GM19025 (cell line): ENCODE data around the gene CAMTA1.

Experiments
- ATAC-seq: cut with Tn5 transposase; IDR thresholded peaks from one replicate; pipeline ENCODE4 v1.9.1; 2021; ENCODE audit warnings: mild to moderate bottlenecking, low read depth, moderate library complexity; ENCODE audit not compliant: unreplicated experiment

CAMTA1 gene

DNA sequence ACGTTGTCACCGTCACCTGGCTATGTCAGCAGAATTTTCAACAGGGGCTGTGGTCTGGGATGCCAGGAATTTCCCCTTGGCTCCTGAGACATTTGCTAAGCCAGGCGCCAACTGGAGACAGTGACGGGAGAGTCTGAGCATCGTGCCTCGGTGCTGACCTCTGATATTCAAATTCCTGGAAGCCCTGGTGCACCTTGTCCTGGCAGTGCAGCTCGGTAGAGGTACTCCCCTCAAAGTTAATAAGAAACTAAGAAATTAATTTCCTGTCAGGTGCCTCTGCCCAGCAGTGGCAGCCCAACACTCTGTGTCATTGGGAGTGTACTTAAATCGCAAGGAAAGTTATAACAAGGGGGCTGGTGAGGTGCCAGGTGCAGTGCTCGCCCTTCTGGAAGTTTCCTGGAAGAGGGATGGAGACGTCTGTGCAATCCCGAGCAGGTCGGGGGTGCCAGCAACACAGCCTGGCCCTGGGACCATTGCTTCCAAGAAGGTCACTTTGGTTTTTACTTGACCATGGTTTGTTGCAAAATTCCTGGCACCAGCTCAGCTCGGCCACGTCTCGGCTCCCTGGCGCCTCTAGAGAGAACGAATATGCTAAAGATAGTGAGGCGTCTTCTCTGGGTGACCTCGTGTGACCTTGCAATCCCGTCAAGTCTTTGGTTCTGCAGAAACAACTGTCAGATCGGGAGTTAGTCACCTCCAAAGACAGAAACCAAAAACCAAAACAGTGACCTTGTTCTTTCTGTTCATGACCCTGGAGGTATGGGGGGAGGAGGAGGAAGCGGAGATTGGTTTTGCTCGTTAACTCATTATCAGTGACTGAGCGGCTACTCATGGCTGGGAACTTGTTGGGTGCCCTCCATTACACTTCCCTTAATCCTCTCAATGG, 836.3 kb downstream of the CAMTA1 start:
- ATAC-seq = no peak

DNA sequence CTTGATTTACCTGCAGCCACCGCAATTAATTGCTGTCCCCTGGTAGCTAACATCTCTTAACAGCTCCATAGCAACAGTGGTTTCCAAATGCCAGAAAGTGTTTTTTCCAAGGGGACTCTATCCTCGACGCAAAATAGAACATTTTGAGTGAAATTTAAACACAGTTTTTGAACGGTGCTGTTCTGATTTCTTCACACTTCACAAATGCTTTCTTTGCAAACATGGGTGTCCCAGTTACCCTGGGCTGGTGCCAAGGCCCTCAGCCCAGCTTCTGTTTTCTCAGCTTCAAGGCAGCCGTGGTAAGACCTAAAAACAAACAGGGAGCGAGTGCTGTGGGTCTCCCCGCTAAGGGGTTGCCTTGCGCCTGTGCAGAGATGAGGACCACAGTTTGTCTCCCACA, 838.6 kb downstream of the CAMTA1 start:
- ATAC-seq = no peak

DNA sequence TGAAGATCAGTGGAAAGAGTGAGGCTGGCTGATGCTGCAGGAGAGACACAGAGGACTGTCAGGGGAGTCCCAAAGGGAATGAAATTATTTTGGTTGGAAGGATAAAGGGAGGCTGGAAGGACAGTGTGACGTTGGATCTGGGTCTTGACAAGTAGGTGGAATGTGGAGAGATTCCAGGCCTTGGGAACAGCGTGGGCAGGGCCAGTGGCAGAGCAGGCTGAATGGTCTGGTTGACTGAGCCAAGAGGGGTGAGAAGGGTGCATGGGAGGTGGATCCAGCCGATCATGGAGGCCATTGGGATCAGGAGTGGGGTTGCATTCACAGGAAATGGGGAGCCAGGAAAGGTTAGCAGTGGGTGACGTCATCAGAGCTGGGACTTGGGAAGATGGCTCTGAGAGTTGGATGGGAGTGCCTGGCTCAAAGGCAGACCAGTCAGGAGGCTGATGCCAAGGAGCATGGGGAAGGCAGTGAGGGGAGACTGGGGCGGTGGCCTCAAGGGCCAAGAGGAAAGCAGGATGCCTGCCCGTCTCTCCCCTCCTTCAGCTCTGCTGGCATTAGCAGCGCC, 839.6 kb downstream of the CAMTA1 start:
- no peak for ATAC-seq

DNA sequence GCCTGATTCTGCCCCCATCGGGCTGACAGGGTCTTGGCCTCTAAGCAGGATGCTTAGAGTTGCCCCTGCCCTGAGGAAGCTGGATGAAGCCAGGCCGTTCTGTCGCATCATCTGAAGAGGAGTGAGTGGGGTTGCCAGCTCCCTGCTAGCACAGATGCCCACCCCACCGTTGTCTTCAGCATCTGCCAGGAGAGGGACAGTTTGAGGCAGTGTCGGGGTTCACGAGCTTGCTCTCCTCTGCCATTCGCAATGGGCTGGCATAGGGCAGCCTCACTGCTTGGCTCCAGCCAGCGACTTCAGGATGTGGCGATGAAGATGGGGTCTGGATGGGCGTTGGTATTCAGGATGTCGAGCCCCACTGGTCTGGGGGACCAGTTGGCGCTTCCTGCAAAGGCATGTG, 840.1 kb downstream of the CAMTA1 start:
- no peak for ATAC-seq

DNA sequence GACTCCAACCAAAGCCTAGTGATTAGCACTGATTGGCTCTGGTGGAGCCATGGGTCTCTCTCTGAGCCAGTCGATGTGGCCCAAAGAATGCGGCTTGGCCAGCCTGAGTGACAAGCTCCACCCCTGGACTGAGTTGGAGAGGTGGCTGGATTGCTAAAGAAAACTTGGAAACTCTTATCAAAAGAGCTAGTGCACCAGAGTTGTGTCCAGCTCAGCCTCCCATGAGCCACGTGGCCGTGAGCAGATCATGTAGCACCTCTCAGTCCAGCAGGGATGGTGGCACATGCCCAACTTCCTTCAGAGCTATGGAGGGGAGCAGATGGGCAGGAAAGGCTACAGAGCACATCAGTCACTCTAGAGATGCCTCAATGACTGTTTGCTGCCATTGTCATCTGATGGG, 843.0 kb downstream of the CAMTA1 start:
- no peak for ATAC-seq

DNA sequence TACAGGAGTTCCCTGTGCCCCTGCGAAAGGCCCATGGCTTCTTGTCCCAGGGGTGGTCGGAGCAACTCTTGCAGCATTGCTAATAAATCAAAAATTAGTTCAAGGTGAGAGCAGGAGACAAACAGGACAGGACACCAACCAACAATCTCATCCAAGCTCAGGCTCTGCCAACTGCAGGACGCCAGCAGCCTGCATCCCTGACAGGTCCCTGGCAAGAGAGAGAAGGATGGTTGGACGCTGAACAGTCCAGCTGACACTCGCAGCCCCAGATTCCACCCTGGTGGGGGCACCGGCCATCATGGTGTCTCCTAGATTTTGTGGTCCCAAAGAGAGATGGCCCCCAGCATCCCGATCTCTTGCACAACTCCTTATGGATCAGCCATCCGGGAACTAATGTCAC, 843.8 kb downstream of the CAMTA1 start:
- ATAC-seq = no peak

DNA sequence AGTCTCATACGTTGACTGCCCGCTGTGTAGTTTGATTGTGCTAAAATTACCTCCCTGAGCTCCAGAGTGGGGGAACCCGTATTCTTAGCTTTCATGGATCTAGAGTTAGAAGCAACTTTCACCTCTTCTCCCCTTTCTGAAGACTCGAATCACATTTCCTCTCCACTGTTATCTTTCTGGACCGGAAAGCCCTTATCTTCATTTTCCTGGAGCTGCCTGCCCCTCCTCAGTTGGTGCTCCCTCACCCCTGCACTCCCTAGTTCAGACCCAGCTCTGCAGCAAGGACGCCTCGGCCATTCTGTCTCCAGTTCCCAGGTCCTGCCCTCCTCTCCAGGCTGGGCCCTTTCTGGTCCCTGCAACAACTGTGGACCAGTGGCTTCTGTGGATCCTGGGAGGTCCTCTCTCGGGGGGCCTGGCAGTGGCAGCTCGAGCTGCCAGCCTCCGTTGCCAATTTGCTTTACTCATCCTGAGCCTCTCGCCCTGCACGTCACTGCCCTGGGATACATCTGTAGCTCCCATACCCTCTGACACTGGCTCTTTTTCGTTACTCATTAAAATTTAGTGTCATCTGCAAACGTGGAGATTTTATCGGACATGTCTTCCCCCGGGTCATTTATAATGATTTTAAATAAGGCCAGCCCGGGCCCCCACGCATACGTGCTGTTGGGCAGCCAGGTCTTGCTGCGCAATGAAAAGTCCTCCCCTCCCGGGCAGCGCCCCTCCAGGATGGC, 844.4 kb downstream of the CAMTA1 start:
- no peak for ATAC-seq

DNA sequence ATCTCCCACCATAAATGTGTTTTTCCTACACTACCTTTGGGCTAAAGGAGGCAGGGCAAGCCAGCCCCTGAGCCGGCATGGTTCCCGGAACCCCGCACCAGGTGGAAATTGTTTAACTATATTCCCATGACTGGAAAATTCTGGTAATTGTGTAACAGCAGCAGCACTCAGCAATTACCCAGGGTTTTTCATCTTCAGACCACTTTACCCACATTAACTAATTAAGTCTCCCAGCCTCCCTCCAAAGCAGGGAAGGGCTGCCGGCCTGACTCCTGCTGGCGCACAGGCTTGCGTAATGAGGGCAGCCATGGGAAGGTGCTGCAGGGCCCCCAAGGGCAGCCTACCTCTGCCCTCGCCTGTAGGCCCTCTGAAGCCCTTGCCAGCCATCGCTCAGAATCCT, 845.1 kb downstream of the CAMTA1 start:
- no peak for ATAC-seq

DNA sequence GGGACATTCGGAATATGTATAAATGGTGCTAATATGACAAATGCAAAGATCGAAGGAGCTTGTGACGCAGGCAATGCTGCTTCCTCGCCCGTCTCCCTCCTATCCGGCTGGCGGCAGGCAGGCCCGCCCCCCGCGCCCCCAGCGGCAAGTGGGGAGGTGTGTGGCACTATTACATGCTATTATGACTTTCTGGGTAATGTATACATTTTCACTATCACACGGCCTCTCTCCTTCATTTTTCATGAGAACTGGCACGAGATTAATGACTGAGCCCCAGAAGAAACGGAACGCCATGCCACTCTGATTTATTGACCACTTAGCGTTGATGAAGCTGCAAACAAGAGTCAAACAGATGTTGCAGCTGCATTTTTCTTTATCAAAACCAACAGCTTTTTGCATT, 846.9 kb downstream of the CAMTA1 start:
- no peak for ATAC-seq

DNA sequence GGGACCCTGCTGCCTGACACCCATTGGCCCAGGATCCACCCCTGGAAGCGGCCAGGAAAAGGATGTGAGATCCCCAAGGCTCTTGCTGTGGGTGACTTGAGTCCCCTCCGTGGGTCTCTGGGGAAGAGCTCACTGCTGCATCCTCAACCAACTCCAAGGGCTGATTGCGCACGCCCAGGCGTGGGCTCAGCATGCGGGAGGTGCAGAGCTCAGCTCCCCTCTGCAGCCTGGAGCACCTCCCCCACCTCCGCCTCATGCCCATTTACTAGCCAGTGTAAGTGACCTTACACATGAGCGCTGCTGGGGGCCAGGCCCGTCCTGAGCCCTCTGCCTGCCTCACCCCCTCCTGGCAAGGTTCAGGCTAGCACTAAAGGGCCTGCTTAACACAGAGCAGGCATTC, 847.4 kb downstream of the CAMTA1 start:
- ATAC-seq = no peak

DNA sequence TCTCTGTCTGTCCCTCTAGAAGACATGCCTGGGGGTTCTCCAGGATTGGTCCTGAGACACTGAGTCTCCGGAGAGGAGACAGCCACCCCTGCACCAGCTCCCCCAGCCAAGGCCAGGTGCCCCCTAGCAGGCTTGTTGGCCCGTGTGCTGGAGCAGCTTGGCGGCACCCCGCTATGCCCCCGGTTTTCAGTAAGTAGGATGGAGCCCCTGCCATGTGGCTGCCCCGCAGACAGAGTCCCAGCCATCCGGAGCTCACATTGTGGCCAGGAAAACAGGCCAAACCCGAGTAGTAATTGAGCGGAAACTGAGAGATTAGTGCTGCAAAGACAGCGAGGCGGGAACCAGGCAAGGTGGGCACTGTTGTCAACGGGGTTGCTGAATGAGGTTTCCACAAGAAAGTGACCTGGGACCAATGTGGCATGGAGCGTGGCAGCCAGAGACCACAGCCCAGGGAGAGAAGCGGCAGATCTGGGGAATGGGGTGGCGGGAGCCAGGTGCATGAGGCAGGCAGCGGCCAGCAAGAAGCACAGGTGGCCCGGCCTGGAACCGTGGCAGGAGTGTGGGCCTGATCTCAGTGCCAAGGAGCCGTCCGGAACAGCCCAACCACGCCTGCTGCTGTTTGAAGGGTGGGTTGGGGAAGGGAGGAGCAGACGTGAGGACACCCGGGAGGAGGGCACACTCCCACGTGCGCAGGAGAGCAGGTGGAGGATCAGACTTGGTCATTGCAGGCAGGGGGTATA, 848.4 kb downstream of the CAMTA1 start:
- ATAC-seq = no peak

DNA sequence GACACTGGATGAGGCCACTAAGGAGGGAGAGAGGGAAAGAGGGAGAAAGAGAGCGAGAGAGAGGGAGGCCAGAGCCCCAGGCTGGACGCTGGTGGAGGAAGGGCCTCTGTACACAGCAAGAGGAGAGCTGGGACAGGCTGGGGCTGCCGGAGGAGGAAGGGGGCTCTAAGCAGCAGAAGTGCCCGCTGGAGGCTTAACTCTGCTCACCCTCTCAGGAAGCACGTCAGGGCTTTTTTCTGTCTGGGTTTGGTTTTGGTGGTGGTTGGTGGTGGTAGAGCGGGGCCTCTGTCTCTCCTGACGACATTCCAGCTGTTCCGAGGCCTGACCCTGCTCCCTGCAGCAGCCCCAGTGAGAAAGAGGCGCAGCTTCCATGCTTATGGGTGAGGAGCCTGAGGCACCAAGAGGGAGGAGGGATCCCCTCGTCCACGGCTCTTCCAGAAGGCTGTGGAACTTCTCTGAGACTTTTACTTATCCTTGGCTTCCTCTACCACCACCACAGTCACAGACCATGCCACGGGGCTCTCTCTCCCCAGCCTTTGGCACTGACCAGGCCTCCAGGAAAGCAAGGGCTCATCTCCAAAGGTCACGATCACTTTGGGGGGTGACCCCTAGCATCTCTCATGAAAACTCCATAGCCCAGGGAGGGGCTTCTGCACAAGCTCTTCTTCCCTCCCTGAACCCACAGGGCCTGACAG, 849.4 kb downstream of the CAMTA1 start:
- no peak for ATAC-seq

DNA sequence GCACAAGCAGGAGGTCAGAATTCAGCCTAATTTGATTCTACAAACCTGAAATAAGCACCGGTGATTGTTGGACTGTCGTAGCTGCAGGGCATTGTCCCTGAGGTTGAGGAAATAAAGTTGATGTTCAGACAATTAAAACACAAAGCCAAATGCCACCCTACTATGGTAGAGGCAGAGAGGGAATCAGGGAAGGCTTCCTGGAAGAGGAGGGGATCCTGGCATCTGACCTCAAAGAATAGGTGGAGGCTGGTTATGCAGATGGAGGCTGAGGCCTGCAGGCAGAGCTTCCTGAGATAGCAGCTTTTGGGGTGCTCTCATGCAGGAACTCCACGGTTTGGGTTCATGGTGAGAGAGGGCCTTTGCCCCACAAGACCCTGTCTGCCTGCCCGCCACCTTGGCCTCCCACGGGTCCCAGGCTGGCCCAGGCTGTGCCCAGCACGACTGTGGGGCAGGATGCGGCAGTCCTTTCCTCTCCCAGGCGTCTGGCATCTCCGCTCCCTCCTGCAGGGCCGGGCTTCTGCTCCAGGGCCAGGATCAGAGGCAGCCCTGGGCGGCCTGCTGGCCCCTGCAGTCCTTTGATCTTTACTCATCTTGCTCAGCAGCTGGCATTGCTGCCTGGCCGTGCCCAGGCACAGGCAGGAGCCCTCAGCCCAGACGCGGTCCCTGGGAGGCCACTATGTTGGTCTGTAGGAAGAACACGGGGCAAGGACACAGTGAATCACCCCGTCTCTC, 851.7 kb downstream of the CAMTA1 start:
- no peak for ATAC-seq

DNA sequence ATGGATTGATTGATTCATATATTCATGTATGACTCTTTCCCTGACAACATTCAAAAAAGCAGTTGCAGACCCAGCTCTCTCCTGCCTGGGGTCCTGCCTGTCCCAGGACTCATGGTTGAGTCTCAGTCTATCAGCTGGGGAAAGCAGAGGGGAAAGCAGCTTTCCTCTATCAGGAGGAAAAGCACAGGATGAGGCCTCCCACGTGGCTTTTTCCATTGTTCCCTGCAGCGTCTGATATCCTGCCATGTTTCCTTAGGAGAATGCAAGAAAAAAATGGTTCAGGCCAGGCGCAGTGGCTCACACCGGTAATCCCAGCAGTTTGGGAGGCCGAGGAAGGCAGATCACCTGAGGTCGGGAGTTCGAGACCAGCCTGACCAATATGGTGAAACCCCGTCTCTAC, 852.8 kb downstream of the CAMTA1 start:
- no peak for ATAC-seq

DNA sequence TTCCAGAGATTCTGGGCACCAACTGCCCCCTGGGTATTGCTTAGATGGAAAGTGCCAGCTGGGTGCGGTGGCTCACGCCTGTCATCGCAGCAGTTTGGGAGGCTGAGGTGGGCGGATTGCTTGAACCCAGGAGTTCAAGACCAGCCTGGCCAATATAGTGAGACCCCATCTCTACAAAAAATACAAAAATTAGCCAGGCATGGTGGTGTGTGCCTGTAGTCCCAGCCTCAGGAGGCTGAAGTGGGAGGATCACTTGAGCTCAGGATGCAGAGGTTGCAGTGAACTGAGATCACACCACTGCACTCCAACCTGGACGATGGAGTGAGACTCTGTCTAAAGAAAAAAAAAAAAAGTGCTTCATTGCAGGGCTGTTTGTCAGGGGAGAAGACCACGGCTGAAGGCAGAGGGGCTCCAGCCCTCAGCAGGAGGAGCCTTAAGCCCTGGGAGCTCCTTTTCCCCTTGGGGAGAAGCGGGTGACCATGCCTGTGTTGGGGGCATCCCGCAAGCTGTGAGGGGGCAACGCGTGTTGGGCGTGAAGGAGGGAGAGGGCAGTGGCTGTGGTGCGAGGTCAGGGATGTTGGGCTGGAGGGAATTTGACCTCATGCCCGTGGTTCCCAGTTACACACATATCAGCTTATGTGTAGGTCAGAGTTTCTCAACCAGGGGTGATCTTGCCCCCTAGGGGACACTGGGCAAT, 854.3 kb downstream of the CAMTA1 start:
- ATAC-seq = no peak

DNA sequence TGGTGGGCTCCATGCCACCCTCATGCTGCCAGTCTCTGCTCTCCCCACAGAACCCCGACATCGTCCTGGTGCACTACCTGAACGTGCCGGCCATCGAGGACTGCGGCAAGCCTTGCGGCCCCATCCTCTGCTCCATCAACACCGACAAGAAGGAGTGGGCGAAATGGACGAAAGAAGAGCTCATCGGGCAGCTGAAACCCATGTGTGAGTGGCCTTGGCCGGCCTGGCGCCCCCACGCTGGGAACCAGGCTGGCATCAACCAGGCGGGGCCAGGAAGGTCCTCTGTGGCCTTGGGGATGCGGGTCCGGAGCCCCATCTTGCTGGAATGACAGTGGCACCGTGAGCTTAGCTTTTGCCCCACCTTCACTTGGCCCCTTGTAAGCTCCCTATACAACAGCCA, 855.1 kb downstream of the CAMTA1 start:
- ATAC-seq = no peak

DNA sequence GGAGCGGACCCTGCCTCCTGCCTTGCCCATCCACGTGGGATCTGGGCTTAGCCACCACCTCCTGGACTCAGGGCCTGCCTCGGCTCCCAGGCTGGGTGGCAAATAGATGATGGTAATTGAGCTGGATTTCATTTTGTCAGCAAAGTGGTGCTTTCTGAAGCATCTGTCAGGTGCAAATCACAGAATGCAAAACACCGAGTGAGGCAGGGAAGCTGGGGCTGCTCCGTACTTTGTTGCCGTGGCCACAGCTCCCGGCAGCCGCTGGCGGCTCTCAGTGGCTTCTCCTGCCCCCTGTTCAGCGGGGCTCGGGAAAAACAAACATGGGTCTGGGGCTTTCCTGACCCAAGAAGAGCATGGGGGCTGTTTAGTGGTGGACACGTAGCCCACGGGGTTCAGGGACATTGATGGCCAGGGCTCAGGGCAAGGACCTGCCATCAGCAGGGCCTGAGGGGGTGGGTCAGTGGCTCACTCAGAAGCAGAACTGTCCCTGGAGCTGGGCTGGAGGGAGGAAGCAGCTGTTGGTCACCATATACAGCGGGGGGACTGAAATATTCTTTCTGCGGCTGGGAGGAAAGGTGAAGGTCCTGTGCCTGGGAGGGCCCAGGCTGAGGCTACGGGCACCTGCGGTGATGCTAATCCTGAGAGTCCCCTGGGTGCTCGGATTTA, 855.8 kb downstream of the CAMTA1 start:
- no peak for ATAC-seq

DNA sequence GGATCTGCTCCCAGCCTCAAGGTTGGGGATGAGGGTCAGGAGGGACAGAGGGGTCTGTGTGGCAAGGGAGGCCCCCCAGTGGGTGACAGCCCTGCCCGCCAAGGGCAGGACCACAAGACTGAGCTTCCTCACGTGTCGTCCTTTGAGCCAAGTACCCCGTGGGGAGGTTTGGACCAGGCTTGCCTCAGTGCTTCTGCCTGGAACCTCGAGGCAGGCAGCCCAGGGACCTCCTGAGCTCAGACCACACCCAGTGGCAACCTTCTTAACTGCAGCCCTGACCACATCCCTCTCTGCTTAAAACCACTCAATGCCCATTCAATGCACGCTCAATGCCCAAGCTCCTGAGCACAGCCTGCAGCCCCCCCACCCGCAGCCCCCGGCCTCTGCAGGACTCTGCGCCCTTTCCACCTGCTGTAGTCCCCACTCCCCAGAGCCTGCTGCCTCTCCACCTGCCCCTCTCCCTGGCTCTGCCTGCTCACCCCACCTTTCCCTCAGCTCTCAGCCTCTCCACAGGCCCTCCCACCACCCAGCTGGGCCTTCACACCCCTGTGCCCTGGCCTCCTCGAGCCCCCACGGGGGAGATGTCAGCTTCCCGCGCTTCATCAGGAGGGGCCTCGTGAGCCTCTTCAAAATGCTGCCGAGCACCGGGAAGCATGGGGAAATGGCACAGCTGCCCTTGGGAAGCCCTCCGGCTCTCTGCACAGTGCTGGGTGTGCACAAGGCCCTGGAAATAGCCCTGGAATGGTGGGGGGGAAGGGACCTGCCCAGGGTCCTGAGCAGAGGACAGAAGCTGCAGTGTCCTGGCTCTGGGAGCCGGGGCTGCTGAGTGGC, 856.5 kb downstream of the CAMTA1 start:
- no peak for ATAC-seq
